Activated CD4-positive, alpha-beta T cell treated with anti-CD3 and anti-CD28 coated beads for 48 hours (primary cell): Measurements from ENCODE around the gene ACTC1.
A peak's percentile ranks its signal among the peaks of the same experiment; 100 is the strongest.

Experiments used
- DNase-seq: peaks from one replicate; pipeline ENCODE4 v3.0.0-alpha.2; 2020

ACTC1 gene

DNA sequence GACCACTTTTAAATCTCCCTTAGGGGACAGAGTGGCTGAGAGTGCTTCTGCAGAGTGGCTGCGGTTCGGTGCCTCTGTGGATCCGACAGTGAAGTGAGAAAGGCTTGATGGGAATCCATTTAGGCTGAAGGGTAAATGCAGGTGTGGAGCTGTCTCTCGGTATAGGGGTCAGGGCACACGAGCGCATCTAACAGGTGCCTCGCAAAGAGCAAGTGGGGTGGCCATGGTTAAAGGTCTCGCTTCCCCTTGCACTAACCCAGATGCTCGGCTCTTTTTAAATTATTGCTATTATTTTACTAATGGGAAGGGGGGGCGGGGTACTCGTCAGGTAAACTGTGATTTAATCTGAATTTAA, 40.0 kb downstream of the ACTC1 start:
- DNase-seq, result no peak

DNA sequence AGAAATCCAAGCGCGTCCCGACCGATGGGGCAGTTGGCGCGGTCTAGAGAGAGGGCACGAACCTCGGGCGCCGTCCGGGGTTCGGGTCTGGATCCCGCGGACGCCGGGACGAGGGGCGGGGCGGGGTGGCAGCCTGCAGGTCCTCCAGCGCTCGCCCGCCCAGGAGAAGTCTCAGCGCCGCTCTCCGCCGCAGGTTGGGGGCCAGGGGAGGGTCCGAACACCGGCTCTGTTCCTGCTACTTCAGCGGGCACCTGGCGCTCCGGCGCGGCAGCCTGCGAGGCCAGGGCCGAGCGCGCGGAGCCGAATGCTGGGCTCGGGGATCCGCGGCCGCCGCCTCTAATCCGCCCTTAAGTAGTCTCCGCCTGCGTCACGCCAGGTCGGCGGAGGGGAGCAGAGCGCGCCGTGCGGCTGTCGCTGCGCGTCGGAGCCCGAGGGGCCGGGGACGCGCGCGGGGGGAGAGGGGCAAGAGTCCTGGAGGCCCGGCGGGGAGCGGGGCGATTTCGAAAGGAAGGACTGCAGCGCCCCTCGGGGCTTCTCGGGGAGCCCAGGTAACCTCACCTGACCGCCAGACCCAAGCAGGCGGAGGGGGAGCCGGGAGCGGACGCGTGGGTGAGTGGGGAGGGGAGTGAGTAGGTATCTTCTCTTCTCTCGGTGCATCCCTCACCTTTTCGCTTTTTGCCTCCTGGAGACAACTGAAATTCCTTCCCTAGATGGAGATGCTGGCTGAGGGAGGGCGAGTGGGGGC, 40.5 kb downstream of the ACTC1 start, which contains the start of gene GJD2:
Gene GJD2 (minus strand): TSS at position 325 of the 745 bp plus-strand sequence. CDS start 510 bp downstream, outside the sequence.
- DNase-seq, result peak; percentile 5

DNA sequence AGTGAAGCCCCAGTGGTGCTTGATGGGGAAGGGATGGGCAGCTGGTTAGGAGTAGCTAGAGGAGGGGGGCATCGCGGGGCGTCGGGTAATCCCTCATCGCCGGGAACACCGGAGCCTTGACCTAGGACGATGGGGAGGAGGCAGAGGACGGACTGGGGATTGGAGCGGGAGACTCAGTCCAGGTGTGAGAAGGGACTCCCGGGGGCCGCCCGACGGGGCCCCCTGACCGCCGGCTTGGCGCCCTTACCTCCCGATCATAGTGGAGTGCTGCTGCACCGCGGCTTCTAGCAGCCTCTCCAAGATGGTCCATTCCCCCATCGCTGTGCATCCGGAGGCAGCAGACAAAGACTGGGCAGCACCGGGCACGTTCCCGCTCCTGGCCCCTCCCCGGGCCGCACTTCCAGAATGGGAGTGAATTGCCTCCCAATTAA, 41.2 kb downstream of the ACTC1 start:
- DNase-seq, result no peak

DNA sequence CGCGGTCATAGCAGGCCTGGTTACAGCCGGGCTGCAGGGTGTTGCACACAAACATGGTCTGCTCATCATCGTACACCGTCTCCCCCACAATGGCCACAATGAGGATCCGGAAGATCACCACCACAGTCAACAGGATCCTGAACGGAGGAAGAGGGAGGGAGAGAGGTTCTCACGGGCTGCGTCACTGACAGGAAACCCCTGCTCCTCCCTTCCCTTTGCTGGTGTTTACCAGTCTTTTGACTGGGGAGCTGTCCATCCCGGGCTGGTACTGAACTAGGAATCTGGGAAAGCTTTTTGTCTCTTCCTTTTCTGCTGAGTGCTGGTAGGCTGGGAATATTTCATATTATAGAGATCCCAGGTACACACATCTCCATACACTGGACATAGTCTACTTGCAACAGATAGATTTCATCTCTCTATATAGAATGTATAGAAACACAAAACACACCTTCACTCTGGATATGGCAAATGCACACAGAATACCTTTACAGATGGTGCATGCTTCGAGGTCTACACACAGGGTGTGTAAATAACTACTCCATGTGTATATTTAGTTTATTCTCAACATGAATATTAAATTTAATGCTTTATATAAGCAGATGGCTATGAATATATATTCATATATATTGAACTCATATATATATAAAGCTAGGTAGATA, 42.0 kb downstream of the ACTC1 start:
- no peak for DNase-seq

DNA sequence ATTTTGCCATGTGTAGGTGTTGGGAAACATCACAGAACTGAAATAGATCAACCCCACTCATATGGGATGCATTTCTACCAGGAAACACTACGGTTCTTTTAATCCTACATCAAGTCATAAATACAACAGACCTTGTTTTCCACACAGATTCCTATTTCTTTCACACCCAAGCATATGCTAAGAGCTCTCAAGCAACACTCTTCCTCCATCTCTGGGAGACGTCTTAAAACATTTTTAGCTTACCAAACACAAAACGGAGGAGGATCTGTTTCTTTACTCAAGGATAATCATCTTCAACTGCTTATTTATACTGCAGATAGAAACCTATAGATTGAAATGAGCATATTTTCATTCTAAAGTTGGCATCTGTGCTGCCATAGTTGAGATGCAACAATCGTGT, 45.7 kb downstream of the ACTC1 start:
- DNase-seq, result no peak
